Measurements from ENCODE around the gene EPS15.

Gene EPS15

DNA sequence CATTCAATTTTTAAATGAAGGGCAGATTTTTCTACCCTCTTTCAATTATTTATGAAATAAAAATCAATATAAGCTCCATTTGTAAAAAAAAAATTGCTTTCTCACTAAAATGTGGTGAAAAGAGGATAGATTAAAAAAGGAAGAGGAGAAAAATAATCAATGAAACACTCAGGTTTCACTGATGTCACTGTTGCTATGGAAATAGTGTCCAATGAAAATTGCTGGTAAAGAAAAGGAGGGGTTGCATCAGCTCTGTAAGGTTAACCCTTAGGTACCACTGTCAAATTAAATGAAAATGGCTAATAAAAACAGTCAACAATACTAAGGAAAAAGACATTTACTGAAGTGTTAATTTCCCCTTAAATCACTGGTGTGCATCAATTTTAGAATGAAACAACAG is 97.1 kb downstream of the EPS15 start:
- no peak overlapping the region for H3K4me3 ChIP-seq (ENCODE audit: low read depth, low read length)
- TF ChIP-seq, protein P1, sequence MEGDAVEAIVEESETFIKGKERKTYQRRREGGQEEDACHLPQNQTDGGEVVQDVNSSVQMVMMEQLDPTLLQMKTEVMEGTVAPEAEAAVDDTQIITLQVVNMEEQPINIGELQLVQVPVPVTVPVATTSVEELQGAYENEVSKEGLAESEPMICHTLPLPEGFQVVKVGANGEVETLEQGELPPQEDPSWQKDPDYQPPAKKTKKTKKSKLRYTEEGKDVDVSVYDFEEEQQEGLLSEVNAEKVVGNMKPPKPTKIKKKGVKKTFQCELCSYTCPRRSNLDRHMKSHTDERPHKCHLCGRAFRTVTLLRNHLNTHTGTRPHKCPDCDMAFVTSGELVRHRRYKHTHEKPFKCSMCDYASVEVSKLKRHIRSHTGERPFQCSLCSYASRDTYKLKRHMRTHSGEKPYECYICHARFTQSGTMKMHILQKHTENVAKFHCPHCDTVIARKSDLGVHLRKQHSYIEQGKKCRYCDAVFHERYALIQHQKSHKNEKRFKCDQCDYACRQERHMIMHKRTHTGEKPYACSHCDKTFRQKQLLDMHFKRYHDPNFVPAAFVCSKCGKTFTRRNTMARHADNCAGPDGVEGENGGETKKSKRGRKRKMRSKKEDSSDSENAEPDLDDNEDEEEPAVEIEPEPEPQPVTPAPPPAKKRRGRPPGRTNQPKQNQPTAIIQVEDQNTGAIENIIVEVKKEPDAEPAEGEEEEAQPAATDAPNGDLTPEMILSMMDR (IDR thresholded peaks at IDR 0.05; ENCODE audit: insufficient read depth, low read length, missing control alignments): no peak
- ChIA-PET POLR2A (no interaction called here), CTCF (interaction anchor here (1.3 to 2.4 kb wide), 4 partner anchors 9 to 233 kb away, joined by 3 to 12 read pairs (median 4); no protein-coding TSS in a partner anchor)
- no peak for DNase-seq (ENCODE audit: low read depth, low spot score)

DNA sequence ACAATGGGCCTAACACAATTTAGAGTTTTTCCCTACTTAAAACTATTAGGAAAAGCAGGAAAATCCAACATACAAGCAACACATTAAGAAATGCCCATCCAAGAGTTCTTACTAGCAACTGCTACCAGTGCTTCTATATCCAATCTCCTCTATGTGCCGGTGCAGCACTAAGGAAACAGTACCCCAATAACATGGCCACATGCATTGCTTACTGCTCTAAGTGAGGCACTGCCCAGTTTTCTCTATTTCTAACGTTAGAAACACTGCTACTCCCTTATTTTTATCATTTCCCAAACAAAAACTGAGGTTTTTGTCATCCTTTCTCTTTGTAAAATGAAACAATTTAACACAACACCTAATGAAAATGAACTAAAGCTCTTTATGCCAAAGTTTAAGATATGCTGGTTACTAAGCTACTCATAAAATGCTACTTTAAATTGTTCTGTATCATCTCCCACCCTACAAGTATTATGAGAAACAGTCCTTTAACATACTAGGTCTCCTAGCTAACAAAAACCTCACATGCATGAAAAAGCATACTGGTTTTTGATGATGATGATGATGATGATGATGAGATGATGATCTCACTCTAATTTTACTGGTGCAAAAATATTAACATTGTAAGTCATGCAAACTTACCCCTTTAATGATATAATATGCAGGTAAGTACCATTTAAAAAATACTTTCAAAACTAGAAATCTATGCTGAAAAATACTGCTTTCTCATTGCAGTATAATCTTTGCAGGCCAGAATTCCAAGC is 98.0 kb downstream of the EPS15 start:
- H3K4me3 ChIP-seq (ENCODE audit: low read depth, low read length): no peak overlapping the region
- ChIA-PET CTCF (no interaction called here), POLR2A (no interaction called here)
- TF ChIP-seq, protein P1 (IDR thresholded peaks at IDR 0.05; ENCODE audit: insufficient read depth, low read length, missing control alignments): no peak
- DNase-seq (ENCODE audit: low read depth, low spot score): no peak

DNA sequence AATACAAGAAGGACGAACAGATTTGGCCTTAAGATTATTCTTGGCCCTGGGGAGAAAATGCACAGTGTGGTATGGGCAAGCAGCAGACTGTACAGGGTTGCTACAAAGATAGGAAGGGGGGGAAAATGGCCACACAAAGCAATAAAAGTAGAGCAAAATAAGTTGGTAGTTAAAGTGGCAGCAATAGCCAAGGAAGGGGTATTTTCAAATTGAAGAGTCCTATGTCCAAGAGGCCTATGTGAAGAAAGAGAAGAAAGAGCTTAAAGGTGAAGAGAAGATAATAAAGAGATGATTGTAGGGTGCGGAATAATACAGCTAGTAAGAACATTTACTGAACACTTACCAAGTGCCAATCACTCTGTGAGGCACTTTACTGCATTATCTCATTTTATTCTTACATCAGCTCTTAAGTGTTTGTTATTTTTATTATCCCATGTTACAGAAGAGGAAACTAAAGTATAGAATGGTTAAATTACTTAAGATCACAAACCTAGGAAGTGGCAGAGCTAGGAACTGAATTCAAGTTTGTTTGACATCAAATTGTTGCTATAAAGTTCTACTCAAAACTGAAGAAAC is 100.6 kb downstream of the EPS15 start:
- ChIA-PET CTCF (interaction anchor here (1.0 to 1.5 kb wide), 2 partner anchors 9 to 17 kb away, joined by 3 read pairs; no protein-coding TSS in a partner anchor), POLR2A (no interaction called here)
- TF ChIP-seq, protein P1 (IDR thresholded peaks at IDR 0.05; ENCODE audit: insufficient read depth, low read length, missing control alignments): no peak
- no peak overlapping the region for H3K4me3 ChIP-seq (ENCODE audit: low read depth, low read length)
- no peak for DNase-seq (ENCODE audit: low read depth, low spot score)

DNA sequence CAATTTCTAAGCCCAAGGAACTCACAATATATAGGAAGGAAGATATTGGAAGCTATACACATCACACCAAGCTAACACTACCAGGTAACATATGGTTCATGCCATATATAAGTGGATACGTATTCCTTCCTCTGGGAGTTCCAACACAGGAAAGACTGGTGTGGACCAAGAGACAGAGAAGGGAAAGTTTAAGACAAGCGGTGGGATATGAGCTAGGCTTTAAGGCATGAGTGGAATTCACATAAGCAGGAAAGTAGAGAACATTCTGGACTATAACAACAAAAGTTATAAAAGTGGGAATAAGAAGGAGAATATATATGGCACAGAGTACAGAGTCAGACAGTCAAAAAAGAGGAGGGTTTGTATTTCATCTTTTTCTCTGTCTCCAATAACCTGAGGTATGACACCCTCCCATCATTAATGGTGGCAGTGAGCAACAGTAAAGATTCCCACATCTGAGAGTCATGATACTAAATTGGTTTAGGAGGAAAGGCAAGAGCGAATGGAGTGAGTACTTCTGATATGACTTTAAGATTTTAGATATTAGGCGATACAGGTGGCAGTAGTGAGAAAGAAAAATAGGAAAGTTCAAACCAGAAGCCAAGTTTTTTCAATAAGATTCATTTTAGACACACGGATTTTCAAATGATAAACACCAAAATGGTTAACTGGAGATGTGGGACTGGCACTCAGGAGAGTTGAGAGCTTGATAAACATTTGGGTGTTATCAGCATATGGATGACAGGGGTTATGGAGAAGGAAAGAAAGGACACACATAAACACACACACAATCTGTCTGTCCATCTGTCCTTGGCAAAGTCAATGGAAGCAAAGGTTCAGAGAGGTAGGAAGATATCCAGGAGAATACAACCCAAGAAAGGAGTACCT is 101.3 kb downstream of the EPS15 start:
- POLR2A ChIA-PET: no interaction called here

DNA sequence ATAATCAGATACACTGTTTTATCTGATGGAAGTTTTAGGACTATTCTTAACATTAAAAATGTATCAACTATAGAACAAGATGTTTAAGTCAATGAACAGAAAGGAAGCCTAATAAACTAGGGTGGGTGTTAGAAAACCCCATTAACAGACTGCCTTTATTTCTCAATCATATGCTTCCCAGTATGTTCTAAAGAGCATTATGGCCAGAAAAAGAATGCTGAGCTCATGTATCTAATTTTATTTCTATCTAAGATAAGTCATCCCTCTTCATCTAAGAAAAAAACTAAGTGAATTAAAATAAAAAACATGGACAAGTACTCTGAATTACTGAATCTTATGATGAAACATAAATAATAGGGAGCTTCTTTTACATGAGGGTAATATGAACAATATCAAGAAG is 102.2 kb downstream of the EPS15 start:
- H3K4me3 ChIP-seq (ENCODE audit: low read depth, low read length): no peak overlapping the region
- ChIA-PET POLR2A (no interaction called here), CTCF (interaction anchor here (1.4 to 1.5 kb wide), 2 partner anchors 10 to 18 kb away, joined by 3 to 4 read pairs; no protein-coding TSS in a partner anchor)
- no peak for DNase-seq (ENCODE audit: low read depth, low spot score)
- TF ChIP-seq, protein P1 (IDR thresholded peaks at IDR 0.05; ENCODE audit: insufficient read depth, low read length, missing control alignments): no peak

More for the DNA sequence above, 101.3 kb downstream of the EPS15 start:
- H3K4me3 ChIP-seq (ENCODE audit: low read depth, low read length): no peak overlapping the region
- DNase-seq (ENCODE audit: low read depth, low spot score): peak; percentile 12
- CTCF ChIA-PET: interaction anchor here (1.4 to 1.5 kb wide), 2 partner anchors 9 to 18 kb away, joined by 3 to 4 read pairs; no protein-coding TSS in a partner anchor
- TF ChIP-seq, protein P1 (IDR thresholded peaks at IDR 0.05; ENCODE audit: insufficient read depth, low read length, missing control alignments): no peak
